ENCODE data around the gene UBAP2.
A peak's percentile ranks its signal among the peaks of the same experiment; 100 is the strongest.

The UBAP2 gene

GRCh38 chr9:33959725-33960124 lies 89.0 kb downstream of the UBAP2 start:
- Histone ChIP-seq H3K4me3 (ENCODE audit: low read depth in 1 of 2, low read length in 1 of 2) (no peak overlapping the region), H3K27ac (no peak overlapping the region), H3K36me3 (peaks cover 10% of the 10 kb centered on the region), H3K27me3 (no peaks in the 10 kb centered on the region), H3K4me1 (ENCODE audit: control insufficient read depth in 1 of 2, insufficient read depth in 1 of 2, low read depth in 1 of 2, low read length in 1 of 2) (no peaks in the 10 kb centered on the region), H3K9me3 (no peaks in the 10 kb centered on the region)
- TF ChIP-seq CTCF (IDR thresholded peaks at IDR 0.05) = no peak

- H3K27ac ChIP-seq = no peak overlapping the region
- no peak for TF ChIP-seq CTCF (IDR thresholded peaks at IDR 0.05)
- H3K36me3 ChIP-seq = peaks cover 21% of the 10 kb centered on the region
- no peak overlapping the region for H3K4me3 ChIP-seq (ENCODE audit: low read depth in 1 of 2, low read length in 1 of 2)
- no peaks in the 10 kb centered on the region for H3K9me3 ChIP-seq
- H3K4me1 ChIP-seq (ENCODE audit: control insufficient read depth in 1 of 2, insufficient read depth in 1 of 2, low read depth in 1 of 2, low read length in 1 of 2) = no peaks in the 10 kb centered on the region
- H3K27me3 ChIP-seq = no peaks in the 10 kb centered on the region
Measured at GRCh38 chr9:33956544-33956943, 92.1 kb downstream of the UBAP2 start.

GRCh38 chr9:33952066-33952465 lies 96.6 kb downstream of the UBAP2 start:
- H3K27me3 ChIP-seq = no peaks in the 10 kb centered on the region
- no peaks in the 10 kb centered on the region for H3K4me1 ChIP-seq (ENCODE audit: control insufficient read depth in 1 of 2, insufficient read depth in 1 of 2, low read depth in 1 of 2, low read length in 1 of 2)
- H3K36me3 ChIP-seq = peaks cover 30% of the 10 kb centered on the region
- TF ChIP-seq CTCF (IDR thresholded peaks at IDR 0.05) = no peak
- no peaks in the 10 kb centered on the region for H3K9me3 ChIP-seq
- peak overlapping the region; percentile 8 for H3K27ac ChIP-seq
- no peak overlapping the region for H3K4me3 ChIP-seq (ENCODE audit: low read depth in 1 of 2, low read length in 1 of 2)

- Histone ChIP-seq H3K27me3 (no peaks in the 10 kb centered on the region), H3K27ac (no peak overlapping the region), H3K4me1 (ENCODE audit: control insufficient read depth in 1 of 2, insufficient read depth in 1 of 2, low read depth in 1 of 2, low read length in 1 of 2) (no peaks in the 10 kb centered on the region), H3K36me3 (peaks cover 32% of the 10 kb centered on the region), H3K9me3 (no peaks in the 10 kb centered on the region), H3K4me3 (ENCODE audit: low read depth in 1 of 2, low read length in 1 of 2) (no peak overlapping the region)
- no peak for TF ChIP-seq CTCF (IDR thresholded peaks at IDR 0.05)
Measured at GRCh38 chr9:33950371-33950770, 98.3 kb downstream of the UBAP2 start.

- H3K4me1 ChIP-seq (ENCODE audit: control insufficient read depth in 1 of 2, insufficient read depth in 1 of 2, low read depth in 1 of 2, low read length in 1 of 2) = no peaks in the 10 kb centered on the region
- no peak overlapping the region for H3K27ac ChIP-seq
- H3K36me3 ChIP-seq = peaks cover 44% of the 10 kb centered on the region
- H3K27me3 ChIP-seq = no peaks in the 10 kb centered on the region
- H3K9me3 ChIP-seq = no peaks in the 10 kb centered on the region
- TF ChIP-seq CTCF (IDR thresholded peaks at IDR 0.05) = no peak
- H3K4me3 ChIP-seq (ENCODE audit: low read depth in 1 of 2, low read length in 1 of 2) = no peak overlapping the region
Measured at GRCh38 chr9:33946779-33947535, 101.7 kb downstream of the UBAP2 start.

Data from neutrophil (primary cell).